HG03103 (cell line): ENCODE results near the gene NEGR1.

Source experiments
- ATAC-seq: cut with Tn5 transposase; IDR thresholded peaks from one replicate; pipeline ENCODE4 v1.9.1; 2021; ENCODE audit warnings: low read depth; ENCODE audit not compliant: unreplicated experiment

The NEGR1 gene

GRCh38 chr1:72129869-72130268, 152.5 kb downstream of the NEGR1 start:
- ATAC-seq: no peak

GRCh38 chr1:72122099-72122880, 160.0 kb downstream of the NEGR1 start:
- ATAC-seq: no peak

GRCh38 chr1:72119491-72119890, 162.8 kb downstream of the NEGR1 start:
- ATAC-seq: no peak

GRCh38 chr1:72117621-72118020, 164.7 kb downstream of the NEGR1 start:
- no peak for ATAC-seq

- no peak for ATAC-seq
Measured at GRCh38 chr1:72115290-72115689, 167.0 kb downstream of the NEGR1 start.

- ATAC-seq: no peak
Measured at GRCh38 chr1:72111662-72112061, 170.7 kb downstream of the NEGR1 start.

- no peak for ATAC-seq
Measured at GRCh38 chr1:72109916-72110315, 172.4 kb downstream of the NEGR1 start.

- no peak for ATAC-seq
Measured at GRCh38 chr1:72105201-72105600, 177.1 kb downstream of the NEGR1 start.

GRCh38 chr1:72101840-72102632, 180.3 kb downstream of the NEGR1 start:
- ATAC-seq: no peak

- ATAC-seq: no peak
Measured at GRCh38 chr1:72100771-72101170, 181.6 kb downstream of the NEGR1 start.

- ATAC-seq: no peak
Measured at GRCh38 chr1:72097851-72098570, 184.3 kb downstream of the NEGR1 start.

- no peak for ATAC-seq
Measured at GRCh38 chr1:72094209-72094608, 188.1 kb downstream of the NEGR1 start.

GRCh38 chr1:72086394-72086793, 195.9 kb downstream of the NEGR1 start:
- ATAC-seq: no peak

- no peak for ATAC-seq
Measured at GRCh38 chr1:72075425-72075824, 206.9 kb downstream of the NEGR1 start.

GRCh38 chr1:72066431-72066830, 215.9 kb downstream of the NEGR1 start:
- ATAC-seq: no peak

GRCh38 chr1:72064196-72065075, 217.9 kb downstream of the NEGR1 start:
- ATAC-seq: no peak

- no peak for ATAC-seq
Measured at GRCh38 chr1:72063364-72064044, 218.8 kb downstream of the NEGR1 start.

GRCh38 chr1:72062584-72062983, 219.8 kb downstream of the NEGR1 start:
- ATAC-seq: no peak

GRCh38 chr1:72060466-72061245, 221.7 kb downstream of the NEGR1 start:
- ATAC-seq: no peak
